HG03139 (cell line): ENCODE measurements around the gene RAVER1.
"Not testable (repeated sequence)": the region's sequence is repeated elsewhere in the genome, so short reads cannot be mapped to it uniquely, and the experiment has no call there.

Experiments
- ATAC-seq: cut with Tn5 transposase; IDR thresholded peaks from one replicate; pipeline ENCODE4 v1.9.1; 2021; ENCODE audit not compliant: unreplicated experiment

RAVER1 gene

DNA sequence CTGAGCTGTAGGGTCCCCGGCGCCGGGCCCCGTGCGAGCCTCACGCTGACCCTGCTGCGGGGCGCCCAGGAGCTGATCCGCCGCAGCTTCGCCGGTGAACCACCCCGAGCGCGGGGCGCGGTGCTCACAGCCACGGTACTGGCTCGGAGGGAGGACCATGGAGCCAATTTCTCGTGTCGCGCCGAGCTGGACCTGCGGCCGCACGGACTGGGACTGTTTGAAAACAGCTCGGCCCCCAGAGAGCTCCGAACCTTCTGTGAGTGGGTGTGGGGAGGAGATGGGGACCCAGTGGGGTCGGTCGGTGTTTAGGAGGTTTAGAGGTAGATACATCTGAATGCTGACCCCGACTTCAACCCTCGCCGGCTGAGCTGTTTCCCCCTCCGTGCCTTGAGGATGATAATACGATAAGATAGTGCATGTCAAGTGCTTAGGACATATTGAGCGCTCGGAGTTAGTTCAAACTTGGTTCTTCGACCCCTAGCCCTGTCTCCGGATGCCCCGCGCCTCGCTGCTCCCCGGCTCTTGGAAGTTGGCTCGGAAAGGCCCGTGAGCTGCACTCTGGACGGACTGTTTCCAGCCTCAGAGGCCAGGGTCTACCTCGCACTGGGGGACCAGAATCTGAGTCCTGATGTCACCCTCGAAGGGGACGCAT lies 41.6 kb downstream of the RAVER1 start:
- no peak for ATAC-seq

DNA sequence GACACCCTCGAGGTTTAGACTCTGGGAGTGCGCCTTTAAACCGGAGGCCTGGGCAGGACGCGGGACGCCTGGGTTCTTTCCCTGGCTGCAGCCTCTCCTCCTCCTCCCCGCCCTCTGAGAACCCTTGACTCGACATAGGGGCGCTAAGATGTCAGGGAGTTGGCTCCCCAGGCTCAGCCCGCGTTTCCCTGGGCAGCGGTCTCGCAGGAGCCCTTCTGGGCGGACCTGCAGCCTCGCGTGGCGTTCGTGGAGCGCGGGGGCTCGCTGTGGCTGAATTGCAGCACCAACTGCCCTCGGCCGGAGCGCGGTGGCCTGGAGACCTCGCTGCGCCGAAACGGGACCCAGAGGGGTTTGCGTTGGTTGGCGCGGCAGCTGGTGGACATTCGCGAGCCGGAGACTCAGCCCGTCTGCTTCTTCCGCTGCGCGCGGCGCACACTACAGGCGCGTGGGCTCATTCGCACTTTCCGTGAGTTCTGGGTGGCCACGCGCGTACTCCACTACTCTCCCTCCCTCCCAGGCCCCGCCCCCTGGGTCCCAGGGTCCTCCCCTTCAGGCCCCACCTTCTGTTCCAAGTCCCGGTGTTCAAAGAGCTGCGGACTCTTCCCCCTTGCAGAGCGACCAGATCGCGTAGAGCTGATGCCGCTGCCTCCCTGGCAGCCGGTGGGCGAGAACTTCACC lies 42.3 kb downstream of the RAVER1 start:
- ATAC-seq, result no peak

DNA sequence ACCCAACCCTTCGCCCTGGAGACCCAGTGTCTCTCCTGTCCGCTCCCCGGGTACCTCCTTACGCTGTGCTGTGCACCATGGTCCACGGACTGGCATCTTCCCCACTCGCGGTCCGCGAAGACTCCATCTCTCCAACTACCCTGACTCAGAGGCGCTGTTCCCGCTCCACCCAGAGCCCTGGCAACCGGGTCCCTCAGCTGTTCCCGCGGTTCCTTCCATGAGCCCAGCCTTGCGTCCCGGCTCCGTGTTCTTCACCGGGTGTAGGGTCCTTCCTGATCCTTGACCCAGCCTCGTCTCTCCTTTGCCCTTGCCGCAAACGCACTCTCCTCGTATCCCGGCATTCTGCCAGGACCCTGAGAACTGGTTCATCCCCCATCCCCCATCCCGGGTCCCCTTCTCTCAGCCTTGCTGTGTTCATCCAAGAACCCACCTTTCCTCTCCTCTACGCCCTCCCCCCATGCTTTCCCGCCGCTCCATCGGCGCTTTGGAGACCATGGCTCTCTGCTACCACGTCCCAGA lies 42.9 kb downstream of the RAVER1 start:
- no peak for ATAC-seq

DNA sequence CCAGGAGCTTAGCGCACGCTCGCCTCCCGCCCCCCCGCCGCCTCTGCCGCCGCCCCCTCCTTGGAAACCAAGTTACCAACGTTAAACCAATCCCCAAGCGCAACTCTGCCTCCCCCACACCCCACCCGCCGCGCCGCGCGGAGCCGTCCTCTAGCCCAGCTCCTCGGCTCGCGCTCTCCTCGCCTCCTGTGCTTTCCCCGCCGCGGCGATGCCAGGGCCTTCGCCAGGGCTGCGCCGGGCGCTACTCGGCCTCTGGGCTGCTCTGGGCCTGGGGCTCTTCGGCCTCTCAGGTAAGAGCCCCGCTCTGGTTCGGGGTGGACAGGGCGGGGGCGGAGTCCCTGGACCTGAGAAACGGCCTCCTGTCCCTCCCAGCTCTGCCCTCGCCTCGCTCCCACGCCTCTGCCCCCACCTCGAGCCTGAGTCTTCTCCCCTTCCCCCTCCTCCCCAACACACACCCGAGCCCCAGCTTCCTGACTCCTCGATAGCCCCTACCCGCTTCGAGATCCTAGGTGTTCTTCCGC lies 43.4 kb downstream of the RAVER1 start, which contains the start of gene ICAM5:
TSS of gene ICAM5 (plus strand) at position 117 of the 521 bp plus-strand sequence. CDS start at position 209, 92 bp downstream.
- ATAC-seq, result no peak

DNA sequence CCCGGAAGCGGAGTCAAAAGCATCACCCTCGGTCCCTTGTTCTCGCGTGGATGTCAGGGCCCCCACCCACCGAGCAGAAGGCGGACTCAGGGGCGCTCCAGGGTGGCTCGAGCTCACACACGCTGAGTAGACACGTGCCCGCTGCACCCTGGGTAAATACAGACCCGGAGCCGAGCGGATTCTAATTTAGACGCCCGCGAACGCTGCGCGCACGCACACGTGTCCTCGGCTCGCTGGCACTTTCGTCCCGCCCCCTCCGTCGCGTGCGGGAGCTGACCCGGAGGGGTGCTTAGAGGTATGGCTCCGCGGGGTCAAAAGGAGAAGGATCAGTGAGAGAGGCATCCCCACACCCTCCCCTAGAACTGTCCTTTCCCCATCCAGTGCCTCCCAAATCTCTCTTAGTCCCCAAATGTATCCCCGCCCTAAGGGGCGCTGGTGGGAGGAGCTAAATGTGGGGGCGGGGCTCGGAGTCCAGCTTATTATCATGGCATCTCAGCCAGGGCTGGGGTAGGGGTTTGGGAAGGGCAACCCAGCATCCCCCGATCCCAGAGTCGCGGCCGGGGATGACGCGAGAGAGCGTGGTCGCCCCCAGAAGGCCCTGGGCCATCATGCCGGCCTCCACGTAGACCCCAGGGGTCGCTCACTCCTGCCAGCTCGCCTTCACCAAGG lies 44.0 kb downstream of the RAVER1 start:
- ATAC-seq, result no peak

DNA sequence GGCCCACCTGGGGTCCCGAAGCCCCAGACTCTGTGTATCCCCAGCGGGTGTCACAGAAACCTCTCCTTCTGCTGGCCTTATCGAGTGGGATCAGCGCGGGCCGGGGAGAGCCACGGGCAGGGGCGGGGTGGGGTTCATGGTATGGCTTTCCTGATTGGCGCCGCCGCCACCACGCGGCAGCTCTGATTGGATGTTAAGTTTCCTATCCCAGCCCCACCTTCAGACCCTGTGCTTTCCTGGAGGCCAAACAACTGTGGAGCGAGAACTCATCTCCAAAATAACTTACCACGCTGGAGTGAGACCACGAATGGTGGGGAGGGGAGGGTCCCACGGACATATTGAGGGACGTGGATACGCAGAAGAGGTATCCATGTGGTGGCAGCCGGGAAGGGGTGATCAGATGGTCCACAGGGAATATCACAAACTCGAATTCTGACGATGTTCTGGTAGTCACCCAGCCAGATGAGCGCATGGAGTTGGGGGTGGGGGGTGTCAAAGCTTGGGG lies 44.6 kb downstream of the RAVER1 start:
- ATAC-seq, result no peak

DNA sequence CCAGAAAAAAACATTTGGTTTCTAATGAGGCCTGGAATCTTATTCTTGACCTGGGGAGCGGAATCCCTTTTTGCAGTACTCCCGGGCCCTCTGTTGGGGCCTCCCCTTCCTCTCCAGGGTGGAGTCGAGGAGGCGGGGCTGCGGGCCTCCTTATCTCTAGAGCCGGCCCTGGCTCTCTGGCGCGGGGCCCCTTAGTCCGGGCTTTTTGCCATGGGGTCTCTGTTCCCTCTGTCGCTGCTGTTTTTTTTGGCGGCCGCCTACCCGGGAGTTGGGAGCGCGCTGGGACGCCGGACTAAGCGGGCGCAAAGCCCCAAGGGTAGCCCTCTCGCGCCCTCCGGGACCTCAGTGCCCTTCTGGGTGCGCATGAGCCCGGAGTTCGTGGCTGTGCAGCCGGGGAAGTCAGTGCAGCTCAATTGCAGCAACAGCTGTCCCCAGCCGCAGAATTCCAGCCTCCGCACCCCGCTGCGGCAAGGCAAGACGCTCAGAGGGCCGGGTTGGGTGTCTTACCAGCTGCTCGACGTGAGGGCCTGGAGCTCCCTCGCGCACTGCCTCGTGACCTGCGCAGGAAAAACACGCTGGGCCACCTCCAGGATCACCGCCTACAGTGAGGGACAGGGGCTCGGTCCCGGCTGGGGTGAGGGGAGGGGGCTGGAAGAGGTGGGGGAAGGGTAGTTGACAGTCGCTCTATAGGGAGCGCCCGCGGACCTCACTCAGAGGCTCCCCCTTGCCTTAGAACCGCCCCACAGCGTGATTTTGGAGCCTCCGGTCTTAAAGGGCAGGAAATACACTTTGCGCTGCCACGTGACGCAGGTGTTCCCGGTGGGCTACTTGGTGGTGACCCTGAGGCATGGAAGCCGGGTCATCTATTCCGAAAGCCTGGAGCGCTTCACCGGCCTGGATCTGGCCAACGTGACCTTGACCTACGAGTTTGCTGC lies 46.3 kb downstream of the RAVER1 start, which contains the start of gene ICAM4:
TSS of gene ICAM4 (plus strand) at position 153 of the 935 bp plus-strand sequence. CDS start at position 211, 58 bp downstream.
- no peak for ATAC-seq

DNA sequence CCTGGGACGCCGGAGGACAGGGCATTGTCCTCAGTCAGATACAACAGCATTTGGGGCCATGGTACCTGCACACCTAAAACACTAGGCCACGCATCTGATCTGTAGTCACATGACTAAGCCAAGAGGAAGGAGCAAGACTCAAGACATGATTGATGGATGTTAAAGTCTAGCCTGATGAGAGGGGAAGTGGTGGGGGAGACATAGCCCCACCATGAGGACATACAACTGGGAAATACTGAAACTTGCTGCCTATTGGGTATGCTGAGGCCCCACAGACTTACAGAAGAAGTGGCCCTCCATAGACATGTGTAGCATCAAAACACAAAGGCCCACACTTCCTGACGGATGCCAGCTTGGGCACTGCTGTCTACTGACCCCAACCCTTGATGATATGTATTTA lies 47.9 kb downstream of the RAVER1 start:
- ATAC-seq, result no peak

DNA sequence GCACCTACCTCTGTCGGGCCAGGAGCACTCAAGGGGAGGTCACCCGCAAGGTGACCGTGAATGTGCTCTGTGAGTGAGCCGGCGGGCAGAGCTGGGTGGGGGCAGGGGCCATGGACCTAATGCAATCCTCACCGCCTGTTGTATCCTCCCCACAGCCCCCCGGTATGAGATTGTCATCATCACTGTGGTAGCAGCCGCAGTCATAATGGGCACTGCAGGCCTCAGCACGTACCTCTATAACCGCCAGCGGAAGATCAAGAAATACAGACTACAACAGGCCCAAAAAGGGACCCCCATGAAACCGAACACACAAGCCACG lies 48.4 kb downstream of the RAVER1 start:
- no peak for ATAC-seq

DNA sequence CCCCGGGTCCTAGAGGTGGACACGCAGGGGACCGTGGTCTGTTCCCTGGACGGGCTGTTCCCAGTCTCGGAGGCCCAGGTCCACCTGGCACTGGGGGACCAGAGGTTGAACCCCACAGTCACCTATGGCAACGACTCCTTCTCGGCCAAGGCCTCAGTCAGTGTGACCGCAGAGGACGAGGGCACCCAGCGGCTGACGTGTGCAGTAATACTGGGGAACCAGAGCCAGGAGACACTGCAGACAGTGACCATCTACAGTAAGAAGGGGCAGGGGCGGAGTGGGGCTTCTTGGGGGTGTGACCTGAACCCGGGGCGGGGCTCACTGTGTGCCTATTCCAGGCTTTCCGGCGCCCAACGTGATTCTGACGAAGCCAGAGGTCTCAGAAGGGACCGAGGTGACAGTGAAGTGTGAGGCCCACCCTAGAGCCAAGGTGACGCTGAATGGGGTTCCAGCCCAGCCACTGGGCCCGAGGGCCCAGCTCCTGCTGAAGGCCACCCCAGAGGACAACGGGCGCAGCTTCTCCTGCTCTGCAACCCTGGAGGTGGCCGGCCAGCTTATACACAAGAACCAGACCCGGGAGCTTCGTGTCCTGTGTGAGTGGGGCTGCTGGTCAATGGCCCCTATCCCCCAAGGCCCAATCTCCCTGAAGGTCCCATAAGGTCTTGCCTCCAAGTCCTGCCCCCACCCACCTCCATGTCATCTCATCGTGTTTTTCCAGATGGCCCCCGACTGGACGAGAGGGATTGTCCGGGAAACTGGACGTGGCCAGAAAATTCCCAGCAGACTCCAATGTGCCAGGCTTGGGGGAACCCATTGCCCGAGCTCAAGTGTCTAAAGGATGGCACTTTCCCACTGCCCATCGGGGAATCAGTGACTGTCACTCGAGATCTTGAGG lies 49.0 kb downstream of the RAVER1 start:
- ATAC-seq, result no peak

DNA sequence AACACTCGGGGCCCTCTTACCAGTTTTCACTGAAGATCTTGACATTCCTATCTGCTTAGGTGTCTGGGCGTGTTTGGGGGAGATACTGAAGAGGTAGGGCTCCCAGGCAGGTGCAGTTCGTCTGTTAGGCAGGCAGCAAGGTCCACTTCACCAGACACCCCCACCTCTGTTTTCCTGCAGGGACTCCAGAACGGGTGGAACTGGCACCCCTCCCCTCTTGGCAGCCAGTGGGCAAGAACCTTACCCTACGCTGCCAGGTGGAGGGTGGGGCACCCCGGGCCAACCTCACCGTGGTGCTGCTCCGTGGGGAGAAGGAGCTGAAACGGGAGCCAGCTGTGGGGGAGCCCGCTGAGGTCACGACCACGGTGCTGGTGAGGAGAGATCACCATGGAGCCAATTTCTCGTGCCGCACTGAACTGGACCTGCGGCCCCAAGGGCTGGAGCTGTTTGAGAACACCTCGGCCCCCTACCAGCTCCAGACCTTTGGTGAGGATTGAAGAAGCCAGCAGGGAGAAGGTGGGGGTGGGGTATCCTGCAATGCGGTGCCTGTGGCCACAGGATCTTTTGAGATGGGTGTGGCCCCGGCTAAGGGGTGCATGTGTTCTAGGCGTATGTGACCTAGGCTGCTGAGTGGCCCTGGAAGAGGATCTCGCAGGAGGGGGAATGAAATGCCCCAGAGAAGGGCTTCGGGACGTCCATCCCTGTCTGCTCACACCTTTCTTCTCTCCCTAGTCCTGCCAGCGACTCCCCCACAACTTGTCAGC lies 49.8 kb downstream of the RAVER1 start:
- ATAC-seq, result no peak

DNA sequence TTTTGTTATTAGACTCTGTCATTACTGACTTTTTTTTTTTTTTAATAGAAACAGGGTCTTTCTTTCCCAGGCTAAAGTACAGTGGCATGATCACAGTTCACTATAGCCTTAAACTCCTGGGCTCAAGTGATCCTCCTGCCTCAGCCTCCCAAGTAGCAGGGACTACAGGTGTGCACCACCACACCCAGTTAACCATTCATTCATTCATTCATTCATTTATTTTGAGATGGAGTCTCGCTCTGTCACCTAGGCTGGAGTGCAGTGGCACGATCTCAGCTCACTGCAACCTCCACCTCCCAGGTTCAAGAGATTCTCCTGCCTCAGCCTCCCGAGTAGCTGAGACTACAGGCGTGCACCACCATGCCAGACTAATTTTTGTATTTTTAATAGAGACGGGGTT lies 51.3 kb downstream of the RAVER1 start:
- ATAC-seq, result not testable (repeated sequence)

DNA sequence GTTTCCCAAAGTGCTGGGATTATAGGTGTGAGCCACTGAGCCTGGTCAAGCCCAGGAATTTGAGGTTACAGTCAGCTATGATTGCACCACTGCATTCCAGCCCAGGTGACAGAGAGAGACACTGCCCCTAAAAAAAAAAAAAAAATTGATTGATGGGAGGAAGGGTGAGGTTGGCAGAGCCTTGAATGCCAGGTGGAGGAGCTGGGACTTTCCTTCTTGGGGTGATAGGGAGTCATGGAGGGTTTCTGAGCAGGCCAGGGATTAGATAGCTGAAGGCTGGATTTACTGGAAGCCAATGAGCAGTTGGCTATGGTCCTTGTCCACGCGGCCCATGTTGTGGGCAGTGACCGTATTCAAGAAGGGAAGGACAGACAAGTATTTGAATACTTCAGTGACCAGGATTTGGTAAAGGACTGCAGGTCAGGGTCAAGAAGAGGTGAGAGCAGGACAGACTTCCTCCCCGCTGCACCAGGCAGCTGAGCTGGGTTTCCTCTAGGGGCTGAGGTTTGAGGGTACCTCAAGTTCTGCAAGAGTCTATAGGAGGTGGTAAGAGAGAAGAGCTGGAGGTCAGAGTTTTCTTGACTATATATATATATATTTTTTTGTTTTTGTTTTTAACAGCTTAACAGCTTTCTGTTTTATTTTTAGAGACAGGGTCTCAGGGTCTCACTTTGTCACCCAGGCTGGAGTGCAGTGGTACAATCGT lies 53.4 kb downstream of the RAVER1 start:
- no peak for ATAC-seq

DNA sequence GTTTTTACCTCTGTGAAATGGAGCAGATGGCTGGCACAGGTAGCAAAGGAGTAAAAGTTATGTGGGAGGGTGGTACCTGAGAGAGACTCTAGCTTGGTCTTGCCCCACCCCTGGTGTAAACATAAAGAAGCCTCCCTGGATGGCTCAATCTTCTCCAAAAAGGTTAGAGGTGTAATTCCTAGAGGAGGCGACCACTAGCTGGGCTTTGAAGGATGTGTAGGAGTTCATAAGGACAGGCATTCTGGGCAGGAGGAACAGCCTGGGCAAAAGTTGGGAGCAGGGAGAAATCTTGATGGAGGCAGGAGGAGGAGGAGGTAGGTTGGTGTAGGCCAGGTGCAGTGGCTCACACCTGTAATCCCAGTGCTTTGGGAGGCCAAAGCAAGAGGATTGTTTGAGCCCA lies 54.4 kb downstream of the RAVER1 start:
- ATAC-seq, result no peak

DNA sequence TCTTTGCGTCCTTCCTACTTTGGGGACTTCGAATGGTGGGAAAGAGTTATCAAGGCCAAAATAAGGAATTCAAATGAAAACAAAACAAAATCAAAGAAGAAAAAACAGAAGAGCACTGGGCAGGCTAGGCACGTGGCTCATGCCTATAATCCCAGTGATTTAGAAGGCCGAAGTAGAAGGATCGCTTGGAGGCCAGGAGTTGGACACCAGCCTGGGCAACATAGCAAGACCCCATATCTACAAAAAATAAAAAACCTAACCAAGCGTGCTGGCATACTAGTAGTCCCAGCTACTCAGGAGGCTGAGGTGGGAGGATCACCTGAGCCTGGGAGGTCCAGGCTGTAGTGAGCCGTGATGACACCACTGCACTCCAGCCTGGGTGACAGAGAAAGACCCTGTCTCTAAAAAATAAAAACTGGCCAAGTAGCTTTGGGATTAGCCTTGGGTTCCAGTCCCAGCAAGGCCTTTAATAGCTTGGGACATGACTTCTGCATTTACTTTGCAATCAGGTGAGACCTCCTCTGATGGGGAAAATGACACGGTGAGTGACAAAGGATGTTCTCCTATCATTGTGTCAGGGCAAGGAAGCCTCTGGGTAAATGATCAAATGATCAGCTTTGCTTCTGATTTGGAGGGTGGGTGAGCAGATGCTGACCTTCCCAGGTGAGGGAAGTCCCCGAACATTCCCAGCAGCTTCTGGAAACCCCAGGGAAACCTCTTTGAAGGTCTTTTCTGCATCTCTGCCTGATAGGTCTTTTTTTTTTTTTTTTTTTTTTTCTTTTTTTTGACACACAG lies 55.3 kb downstream of the RAVER1 start:
- no peak for ATAC-seq

DNA sequence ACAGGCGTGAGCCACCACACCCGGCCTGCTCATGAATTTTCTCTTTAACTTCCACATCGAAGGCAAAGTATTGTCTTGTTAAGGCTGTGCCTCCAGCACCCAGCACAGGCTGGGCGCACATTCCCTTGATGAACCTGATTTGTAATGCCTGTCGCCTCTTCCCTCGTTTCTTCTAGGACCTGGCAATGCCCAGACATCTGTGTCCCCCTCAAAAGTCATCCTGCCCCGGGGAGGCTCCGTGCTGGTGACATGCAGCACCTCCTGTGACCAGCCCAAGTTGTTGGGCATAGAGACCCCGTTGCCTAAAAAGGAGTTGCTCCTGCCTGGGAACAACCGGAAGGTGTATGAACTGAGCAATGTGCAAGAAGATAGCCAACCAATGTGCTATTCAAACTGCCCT lies 58.7 kb downstream of the RAVER1 start:
- no peak for ATAC-seq

DNA sequence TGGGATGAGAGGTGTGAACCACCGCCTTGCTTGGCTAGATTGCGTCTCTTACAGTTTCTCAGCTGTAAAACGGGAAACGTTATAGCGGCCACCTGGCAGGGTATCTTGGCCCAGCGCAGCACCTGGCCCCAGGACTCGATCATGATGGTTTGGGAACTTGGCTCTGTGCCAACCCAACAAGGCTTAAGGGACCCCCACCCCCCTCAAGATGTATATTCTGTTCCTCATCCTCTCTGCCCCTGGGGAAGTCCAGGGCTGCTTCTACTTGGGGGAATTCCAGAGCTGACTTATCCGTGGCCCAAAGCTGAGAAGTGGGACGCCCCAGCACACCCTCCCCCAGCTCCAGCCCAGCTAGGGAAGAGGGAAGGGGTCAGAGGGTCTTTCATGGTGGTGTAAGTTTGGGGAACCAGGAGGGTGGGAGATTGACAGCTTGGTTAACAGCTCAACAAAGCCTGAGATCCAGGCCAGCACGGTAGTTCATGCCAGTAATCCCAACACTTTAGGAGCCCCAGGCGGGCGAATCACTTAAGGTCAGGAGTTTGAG lies 61.7 kb downstream of the RAVER1 start:
- no peak for ATAC-seq
